Measurements from ENCODE around the gene KLC4. TPM values are rescaled to one million over a fixed set of nuclear protein-coding genes. Genes with fewer than 3 reads are reported as not detected.

The KLC4 gene
- total and polyA plus RNA-seq, 2 experiments from 2014 or later = 10.4 to 15.0 TPM

- Histone ChIP-seq H3K9ac (no peak overlapping the region), H3K27ac (no peak overlapping the region)
These were observed 25.8 kb upstream of the KLC4 start for GRCh38 chr6:43033496-43034189.

GRCh38 chr6:43034190-43034525 lies 25.3 kb upstream of the KLC4 start:
- no peaks in the 10 kb centered on the region for H3K9me3 ChIP-seq (ENCODE audit: low read depth)
- peaks cover 15% of the 10 kb centered on the region; the same call in 1 of the 2 replicates for H3K36me3 ChIP-seq (ENCODE audit: low read depth)
- H4K20me1 ChIP-seq (ENCODE audit: insufficient read depth) = no peaks in the 10 kb centered on the region
- no peaks in the 10 kb centered on the region for H3K27me3 ChIP-seq (replicated peaks; ENCODE audit: insufficient read depth)
- H3K27ac ChIP-seq = no peak overlapping the region
- WGBS, 2 experiments (ENCODE audit: low coverage in 1 of 2, low lambda C conversion rate in 2 of 2, missing lambda C conversion rate in 2 of 2) = 75 to 78% methylated on average over 2 of the region's 2 CpGs
- no peak overlapping the region for H2AFZ ChIP-seq
- DNase-seq = no peak
- no peak overlapping the region for H3K4me2 ChIP-seq (ENCODE audit: unreplicated experiment)
- no peaks in the 10 kb centered on the region for H3K79me2 ChIP-seq (ENCODE audit: insufficient read depth)
- in situ Hi-C loops (cut with MboI) = no loop called here
- TF ChIP-seq EZH2phosphoT487 (IDR thresholded peaks at IDR 0.05; ENCODE audit: insufficient read depth, low read depth) (no peak), EZH2 (IDR thresholded peaks at IDR 0.05; ENCODE audit: insufficient read depth, poor library complexity, severe bottlenecking) (no peak)
- H3F3A ChIP-seq (ENCODE audit: insufficient read depth) = peaks cover 40% of the 10 kb centered on the region; the same call in 1 of the 2 replicates
- no peak overlapping the region for H3K9ac ChIP-seq
- H3K4me3 ChIP-seq = no peak overlapping the region
- no peaks in the 10 kb centered on the region for H3K4me1 ChIP-seq (ENCODE audit: insufficient read depth)
- H3K9me2 ChIP-seq (ENCODE audit: insufficient read depth) = no peaks in the 10 kb centered on the region

More at GRCh38 chr6:43033496-43034189, 25.8 kb upstream of the KLC4 start:
- no peaks in the 10 kb centered on the region for H3K4me1 ChIP-seq (ENCODE audit: insufficient read depth)
- H2AFZ ChIP-seq = no peak overlapping the region
- H3K4me3 ChIP-seq = no peak overlapping the region
- H3F3A ChIP-seq (ENCODE audit: insufficient read depth) = peaks cover 40% of the 10 kb centered on the region; the same call in 1 of the 2 replicates
- 93% methylated on average over 2 of the region's 2 CpGs for WGBS, 2 experiments (ENCODE audit: low coverage in 1 of 2, low lambda C conversion rate in 2 of 2, missing lambda C conversion rate in 2 of 2)
- in situ Hi-C loops (cut with MboI) = no loop called here
- no peaks in the 10 kb centered on the region for H3K27me3 ChIP-seq (replicated peaks; ENCODE audit: insufficient read depth)
- H3K79me2 ChIP-seq (ENCODE audit: insufficient read depth) = no peaks in the 10 kb centered on the region
- no peak overlapping the region for H3K4me2 ChIP-seq (ENCODE audit: unreplicated experiment)
- no peaks in the 10 kb centered on the region for H3K9me3 ChIP-seq (ENCODE audit: low read depth)
- no peak for DNase-seq
- TF ChIP-seq EZH2phosphoT487 (IDR thresholded peaks at IDR 0.05; ENCODE audit: insufficient read depth, low read depth) (no peak), EZH2 (IDR thresholded peaks at IDR 0.05; ENCODE audit: insufficient read depth, poor library complexity, severe bottlenecking) (no peak)
- no peaks in the 10 kb centered on the region for H4K20me1 ChIP-seq (ENCODE audit: insufficient read depth)
- H3K36me3 ChIP-seq (ENCODE audit: low read depth) = peaks cover 19% of the 10 kb centered on the region; the same call in 1 of the 2 replicates
- no peaks in the 10 kb centered on the region for H3K9me2 ChIP-seq (ENCODE audit: insufficient read depth)

GRCh38 chr6:43035495-43036194 lies 23.8 kb upstream of the KLC4 start:
- no peaks in the 10 kb centered on the region for H4K20me1 ChIP-seq (ENCODE audit: insufficient read depth)
- H3K4me3 ChIP-seq = no peak overlapping the region
- H3K27me3 ChIP-seq (replicated peaks; ENCODE audit: insufficient read depth) = no peaks in the 10 kb centered on the region
- H3K4me2 ChIP-seq (ENCODE audit: unreplicated experiment) = no peak overlapping the region
- H3F3A ChIP-seq (ENCODE audit: insufficient read depth) = peaks cover 29% of the 10 kb centered on the region; the same call in 1 of the 2 replicates
- no peaks in the 10 kb centered on the region for H3K9me2 ChIP-seq (ENCODE audit: insufficient read depth)
- no peaks in the 10 kb centered on the region for H3K79me2 ChIP-seq (ENCODE audit: insufficient read depth)
- H3K9ac ChIP-seq = no peak overlapping the region
- H3K9me3 ChIP-seq (ENCODE audit: low read depth) = no peaks in the 10 kb centered on the region
- no peaks in the 10 kb centered on the region for H3K4me1 ChIP-seq (ENCODE audit: insufficient read depth)
- TF ChIP-seq EZH2 (IDR thresholded peaks at IDR 0.05; ENCODE audit: insufficient read depth, poor library complexity, severe bottlenecking) (no peak), EZH2phosphoT487 (IDR thresholded peaks at IDR 0.05; ENCODE audit: insufficient read depth, low read depth) (no peak)
- DNase-seq = no peak
- in situ Hi-C loops (cut with MboI) = no loop called here
- H2AFZ ChIP-seq = no peak overlapping the region
- no peak overlapping the region for H3K27ac ChIP-seq
- H3K36me3 ChIP-seq (ENCODE audit: low read depth) = peaks cover 6% of the 10 kb centered on the region; the same call in 1 of the 2 replicates
- 66 to 74% methylated on average over 4 of the region's 4 CpGs for WGBS, 2 experiments (ENCODE audit: low coverage in 1 of 2, low lambda C conversion rate in 2 of 2, missing lambda C conversion rate in 2 of 2)

GRCh38 chr6:43036712-43037111 lies 22.7 kb upstream of the KLC4 start:
- H3K9ac ChIP-seq = no peak overlapping the region
- in situ Hi-C loops (cut with MboI) = no loop called here
- H4K20me1 ChIP-seq (ENCODE audit: insufficient read depth) = no peaks in the 10 kb centered on the region
- H3K27ac ChIP-seq = no peak overlapping the region
- H3K79me2 ChIP-seq (ENCODE audit: insufficient read depth) = no peaks in the 10 kb centered on the region
- H3K36me3 ChIP-seq (ENCODE audit: low read depth) = no peaks in the 10 kb centered on the region; the same call in 1 of the 2 replicates
- no peak overlapping the region for H2AFZ ChIP-seq
- H3F3A ChIP-seq (ENCODE audit: insufficient read depth) = peaks cover 26% of the 10 kb centered on the region; the same call in 1 of the 2 replicates
- TF ChIP-seq EZH2 (IDR thresholded peaks at IDR 0.05; ENCODE audit: insufficient read depth, poor library complexity, severe bottlenecking) (no peak), EZH2phosphoT487 (IDR thresholded peaks at IDR 0.05; ENCODE audit: insufficient read depth, low read depth) (no peak)
- H3K4me1 ChIP-seq (ENCODE audit: insufficient read depth) = no peaks in the 10 kb centered on the region
- DNase-seq = no peak
- 92 to 93% methylated on average over 9 of the region's 9 CpGs for WGBS, 2 experiments (ENCODE audit: low coverage in 1 of 2, low lambda C conversion rate in 2 of 2, missing lambda C conversion rate in 2 of 2)
- no peaks in the 10 kb centered on the region for H3K9me3 ChIP-seq (ENCODE audit: low read depth)
- no peak overlapping the region for H3K4me3 ChIP-seq
- no peaks in the 10 kb centered on the region for H3K27me3 ChIP-seq (replicated peaks; ENCODE audit: insufficient read depth)
- H3K4me2 ChIP-seq (ENCODE audit: unreplicated experiment) = no peak overlapping the region
- H3K9me2 ChIP-seq (ENCODE audit: insufficient read depth) = no peaks in the 10 kb centered on the region
